Suppressor macrophage (primary cell): ENCODE results near the gene ATP6V1F.

ENCODE experiments used
- DNase-seq, 4 experiments: peaks; one replicate each; pipeline ENCODE4 v3.0.0-alpha.2; 2020 to 2022

The ATP6V1F gene

DNA sequence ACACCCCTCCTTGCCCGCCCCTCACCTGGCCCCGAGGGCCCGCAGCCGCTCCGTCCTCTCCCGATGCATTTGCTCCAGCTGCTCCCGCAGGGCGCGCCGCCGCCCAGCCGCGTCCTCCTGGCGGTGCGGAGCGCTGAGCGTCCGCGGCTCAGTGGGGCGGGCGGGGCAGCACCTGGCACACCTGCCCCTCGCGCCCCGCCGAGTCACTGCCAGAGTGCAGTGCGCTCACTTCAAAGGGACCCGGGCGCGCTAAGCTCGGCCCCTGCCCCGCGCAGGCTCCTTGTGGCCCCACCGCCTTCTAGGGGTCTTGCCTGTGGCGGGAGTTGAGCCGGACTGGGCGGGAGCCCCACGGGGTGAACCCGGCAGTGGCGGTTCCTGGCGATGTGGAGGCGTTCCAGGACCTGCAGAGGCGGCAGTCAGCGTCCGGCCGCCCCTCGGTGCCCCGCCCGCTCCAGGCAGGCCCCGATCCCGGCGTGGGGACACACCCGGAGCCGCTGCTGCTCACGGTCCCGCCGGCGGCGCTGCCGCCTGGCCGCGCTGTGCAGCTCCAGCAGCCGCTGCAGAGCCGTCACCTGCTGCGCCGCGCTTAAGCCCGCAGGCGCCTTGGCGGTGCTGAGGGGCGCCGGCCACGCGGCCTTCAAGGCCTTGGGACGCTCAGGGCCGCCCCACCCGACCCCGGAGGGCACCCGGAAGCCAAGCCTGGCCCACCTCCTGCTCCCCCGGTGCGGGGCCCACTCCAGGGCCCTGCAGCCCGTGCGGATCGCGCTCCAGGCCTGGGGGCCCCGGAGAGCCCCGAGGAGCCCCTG, 6.7 kb downstream of the ATP6V1F start:
- DNase-seq = peak; percentile 39 to 76 (median 60)

DNA sequence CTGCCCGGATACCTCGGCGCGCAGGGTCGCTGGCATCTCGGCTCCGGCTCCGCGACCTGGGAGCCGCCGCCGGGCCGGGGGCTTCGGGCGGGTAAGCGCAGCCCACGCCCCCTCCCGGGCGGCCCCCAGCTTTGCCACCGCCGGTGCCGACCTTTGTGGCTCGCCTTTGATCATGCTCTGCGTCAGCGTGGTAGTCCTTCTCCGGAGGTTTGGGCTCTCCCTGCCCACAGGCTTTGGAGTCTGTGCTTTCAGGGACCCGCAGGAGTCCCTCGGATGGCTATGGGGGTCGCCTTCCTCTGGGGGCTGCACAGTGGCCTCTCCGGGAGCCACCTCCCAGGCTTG, 7.3 kb downstream of the ATP6V1F start:
- no peak for DNase-seq

DNA sequence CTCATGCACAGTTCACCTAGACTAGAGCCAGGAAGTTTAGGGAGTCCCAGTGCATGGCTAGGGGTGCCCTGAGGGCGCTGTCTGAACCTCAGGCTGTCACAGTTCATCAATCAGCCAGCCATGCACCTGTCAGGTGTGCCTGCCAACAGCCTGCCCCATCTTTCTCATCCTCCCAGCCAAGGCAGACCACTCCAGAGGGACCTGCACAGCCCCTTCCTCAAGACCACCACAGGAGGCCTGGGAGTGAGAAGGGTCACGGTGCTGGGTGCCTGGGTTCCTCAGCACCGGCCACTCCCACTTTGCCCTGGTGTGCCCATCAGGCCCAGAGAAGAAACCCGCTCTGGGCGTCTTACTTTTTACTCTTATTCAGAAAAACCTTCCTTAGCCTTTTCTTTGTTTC, 8.4 kb downstream of the ATP6V1F start:
- no peak for DNase-seq

- DNase-seq = no peak
Measured at GRCh38 chr7:128872394-128872824, 9.8 kb downstream of the ATP6V1F start.

- no peak for DNase-seq
Measured at GRCh38 chr7:128873234-128873633, 10.6 kb downstream of the ATP6V1F start.

DNA sequence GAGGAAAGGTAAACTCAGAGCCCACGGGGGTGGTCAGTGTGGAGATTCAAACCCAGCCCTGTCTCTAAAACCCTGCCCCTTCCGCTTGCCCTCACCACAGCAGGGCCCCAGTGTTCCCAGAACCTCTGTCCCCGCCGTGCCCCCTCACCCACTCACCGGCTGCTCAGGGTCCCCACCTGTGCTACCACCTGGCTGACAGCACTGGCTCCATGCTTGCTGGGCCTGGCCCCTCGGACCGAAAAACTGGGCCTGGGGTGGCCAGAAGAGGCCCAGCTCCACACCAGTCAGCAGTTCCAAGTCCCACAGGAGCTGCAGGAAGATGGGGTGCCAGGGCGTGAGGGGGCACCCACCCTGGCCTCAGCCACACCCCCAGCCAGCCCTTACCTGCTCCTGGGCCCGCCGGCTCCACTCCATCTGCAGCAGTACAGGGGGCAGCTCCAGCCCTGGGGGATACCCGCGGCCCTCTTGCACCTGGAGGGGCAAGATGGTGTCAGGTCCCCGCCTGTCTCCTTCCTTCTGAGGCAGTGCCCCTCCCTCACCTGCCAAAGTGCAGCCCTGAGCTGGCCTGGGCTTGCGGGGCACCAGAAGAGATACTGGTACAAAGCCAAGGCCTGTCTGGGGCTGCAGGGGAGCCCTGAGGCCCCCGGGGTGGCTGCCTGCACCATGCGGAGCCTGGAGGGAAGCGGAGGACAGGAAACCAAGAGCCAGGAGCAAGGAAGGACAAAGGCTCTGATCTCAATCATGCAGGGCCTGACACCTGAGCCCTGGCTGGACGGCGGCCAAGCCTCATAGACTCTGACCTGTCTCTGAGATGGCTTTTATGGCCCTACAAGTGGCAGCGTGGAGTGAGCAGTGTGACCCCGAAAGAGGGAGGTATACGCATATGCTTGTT, 11.7 kb downstream of the ATP6V1F start:
- DNase-seq = no peak

DNA sequence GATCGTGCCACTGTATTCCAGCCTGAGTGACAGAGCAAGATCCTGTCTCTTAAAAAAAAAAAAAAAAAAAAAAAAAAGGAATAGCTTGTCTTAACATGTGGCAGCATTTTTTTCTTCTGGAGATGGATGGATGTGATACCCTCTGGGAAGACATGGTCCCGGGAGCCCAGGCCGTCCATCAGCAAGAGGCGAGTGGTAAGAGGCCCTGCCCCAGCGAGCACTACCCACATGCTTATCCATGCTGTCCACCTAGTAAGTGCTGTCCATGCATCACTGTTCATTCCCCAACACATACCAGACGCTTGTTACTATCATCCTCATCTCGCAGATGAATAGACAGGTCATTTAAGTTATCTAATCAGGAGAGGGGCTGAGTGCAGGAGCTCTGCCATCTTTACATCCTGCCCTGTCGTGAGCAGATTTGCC, 12.9 kb downstream of the ATP6V1F start:
- DNase-seq = no peak

DNA sequence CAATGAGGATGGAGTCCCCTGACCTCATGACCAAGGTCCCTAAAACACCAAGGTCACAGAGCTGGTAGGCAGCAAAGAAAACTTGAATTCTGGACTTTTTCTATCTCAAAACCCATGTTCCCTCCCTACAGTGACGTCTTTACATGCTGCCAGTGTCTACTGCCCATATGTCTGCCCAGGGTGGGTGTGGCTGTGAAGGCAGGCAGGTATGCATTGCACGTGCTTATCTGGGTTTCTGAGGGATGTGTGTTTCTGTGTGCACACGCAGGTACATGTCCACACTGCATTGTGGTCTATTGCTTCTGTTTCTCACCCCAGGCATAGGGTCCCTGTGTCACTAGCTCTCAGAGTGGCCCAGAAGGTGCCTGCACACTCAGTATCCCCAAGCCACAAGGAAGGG, 13.5 kb downstream of the ATP6V1F start:
- no peak for DNase-seq

DNA sequence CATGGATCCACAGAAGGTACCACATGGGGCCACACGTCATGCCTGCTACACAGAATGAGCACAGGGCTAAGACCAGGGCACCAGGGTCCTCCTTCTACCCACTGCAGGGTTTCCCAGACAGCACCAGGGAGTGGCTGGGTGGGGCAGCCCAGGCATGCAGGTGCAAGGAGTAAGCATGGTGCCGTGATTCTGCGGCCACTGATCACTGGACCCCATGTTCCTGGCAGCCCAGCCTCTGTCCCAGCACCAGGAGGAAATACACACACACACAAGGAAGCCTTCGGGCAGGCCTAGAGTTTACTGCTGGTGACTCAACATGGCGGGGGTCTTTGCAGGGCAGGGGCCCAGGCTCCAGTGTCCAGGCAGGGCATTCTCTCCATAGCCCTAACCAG, 13.9 kb downstream of the ATP6V1F start:
- DNase-seq = no peak

GRCh38 chr7:128876978-128877755, 14.5 kb downstream of the ATP6V1F start:
- no peak for DNase-seq

- DNase-seq = no peak
Measured at GRCh38 chr7:128877756-128878120, 15.1 kb downstream of the ATP6V1F start.

DNA sequence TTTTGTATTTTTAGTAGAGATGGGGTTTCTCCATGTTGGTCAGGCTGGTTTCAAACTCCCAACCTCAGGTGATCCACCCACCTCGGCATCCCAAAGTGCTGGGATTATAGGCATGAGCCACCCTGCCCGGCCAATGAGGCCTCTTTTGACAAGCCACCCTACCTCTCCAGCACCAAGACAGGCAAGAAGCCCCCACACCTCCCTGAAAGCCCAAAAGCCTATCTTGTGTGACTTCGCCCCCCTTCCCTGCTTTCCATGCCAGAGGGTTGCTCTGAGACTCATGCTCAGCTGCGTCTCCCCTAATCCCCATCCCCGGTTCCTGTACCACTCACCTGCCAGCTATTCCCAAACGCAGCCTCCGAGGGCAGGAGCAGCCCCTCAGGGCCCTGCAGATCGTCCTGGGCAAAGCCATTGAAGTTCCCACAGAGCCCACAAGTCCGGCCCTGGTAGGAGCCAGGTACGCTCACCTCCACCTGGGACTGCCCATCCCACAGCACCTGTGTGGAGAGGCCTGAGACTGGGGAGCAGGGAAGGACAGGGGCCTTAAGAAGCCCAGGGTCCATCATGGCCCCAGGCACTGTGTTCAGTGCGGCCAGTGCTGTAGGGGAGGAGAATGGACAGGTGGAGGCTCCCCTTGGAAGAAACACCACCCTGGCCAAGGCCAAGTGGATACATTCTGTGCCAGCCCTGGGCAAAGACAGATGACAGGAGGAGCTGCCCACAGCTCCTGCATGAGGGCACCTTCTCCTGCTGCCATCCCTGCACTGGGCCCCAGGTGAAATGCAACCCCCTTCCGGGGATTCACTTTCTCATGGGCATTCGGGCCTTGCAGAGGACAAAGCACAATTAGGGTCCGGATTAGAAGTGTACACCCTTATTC, 15.8 kb downstream of the ATP6V1F start:
- DNase-seq = no peak

DNA sequence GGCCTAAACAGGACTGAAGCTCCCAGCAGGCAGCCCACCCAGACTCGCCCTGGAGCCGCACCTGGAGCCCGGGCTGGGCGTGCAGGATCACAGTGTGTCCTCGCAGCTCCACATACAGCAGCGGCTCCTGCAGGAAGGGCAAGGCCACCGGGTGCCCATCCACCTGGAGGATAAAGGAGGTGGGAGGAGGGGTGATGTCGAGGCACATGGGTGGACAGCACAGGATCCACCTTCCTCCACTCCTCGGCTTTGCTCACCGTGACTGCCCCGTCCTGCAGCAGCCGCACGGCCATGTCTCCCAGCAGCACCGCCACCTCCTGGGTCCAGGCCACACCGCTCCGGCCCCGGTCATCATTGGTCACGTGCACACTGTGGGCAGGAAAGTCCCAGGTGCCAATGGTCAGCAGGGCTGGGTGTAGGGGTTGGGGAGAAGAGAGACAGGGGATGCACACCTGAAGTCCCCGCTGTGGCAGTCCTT, 16.8 kb downstream of the ATP6V1F start:
- DNase-seq = no peak

DNA sequence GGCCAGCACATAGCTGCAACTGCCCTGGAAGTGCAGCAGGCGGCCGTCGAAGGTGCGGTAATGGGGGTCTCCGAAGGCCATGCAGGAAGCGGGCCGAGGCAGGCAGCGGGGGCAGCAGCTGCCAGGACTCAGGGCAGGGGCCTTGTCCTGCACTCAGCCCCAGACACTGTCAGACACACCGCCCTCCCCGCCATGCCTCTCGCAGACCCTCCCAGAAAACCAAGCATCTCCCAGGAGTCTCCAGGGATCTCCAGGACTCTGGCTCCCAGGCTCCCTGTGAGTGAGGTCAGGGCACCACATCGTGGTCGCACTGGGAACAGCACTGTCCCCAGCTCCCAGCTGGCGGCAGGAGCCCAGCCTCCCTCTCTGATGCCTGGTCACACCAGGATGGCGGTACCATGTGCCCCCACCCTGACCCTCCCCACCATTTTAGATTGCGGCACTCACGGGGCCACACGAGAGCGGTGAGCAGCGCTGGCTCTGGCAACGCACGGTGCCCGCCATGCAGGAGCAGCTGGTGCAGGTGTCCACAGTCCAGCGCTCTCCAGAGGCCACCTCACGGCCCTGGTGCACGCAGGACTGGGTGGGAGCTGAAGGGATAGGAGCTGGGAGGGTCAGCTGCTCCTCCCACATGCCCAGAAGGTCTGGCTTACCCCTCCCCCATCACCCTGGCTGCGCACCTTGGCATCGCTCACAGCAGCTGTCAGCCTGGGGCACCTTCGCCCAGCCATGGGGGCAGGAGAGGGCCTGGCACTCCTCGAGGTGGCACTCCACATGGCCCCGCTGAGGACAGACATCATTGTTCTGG, 17.5 kb downstream of the ATP6V1F start:
- peak; percentile 52 to 72 (median 64) for DNase-seq

GRCh38 chr7:128880791-128881457, 18.3 kb downstream of the ATP6V1F start:
- DNase-seq = no peak

DNA sequence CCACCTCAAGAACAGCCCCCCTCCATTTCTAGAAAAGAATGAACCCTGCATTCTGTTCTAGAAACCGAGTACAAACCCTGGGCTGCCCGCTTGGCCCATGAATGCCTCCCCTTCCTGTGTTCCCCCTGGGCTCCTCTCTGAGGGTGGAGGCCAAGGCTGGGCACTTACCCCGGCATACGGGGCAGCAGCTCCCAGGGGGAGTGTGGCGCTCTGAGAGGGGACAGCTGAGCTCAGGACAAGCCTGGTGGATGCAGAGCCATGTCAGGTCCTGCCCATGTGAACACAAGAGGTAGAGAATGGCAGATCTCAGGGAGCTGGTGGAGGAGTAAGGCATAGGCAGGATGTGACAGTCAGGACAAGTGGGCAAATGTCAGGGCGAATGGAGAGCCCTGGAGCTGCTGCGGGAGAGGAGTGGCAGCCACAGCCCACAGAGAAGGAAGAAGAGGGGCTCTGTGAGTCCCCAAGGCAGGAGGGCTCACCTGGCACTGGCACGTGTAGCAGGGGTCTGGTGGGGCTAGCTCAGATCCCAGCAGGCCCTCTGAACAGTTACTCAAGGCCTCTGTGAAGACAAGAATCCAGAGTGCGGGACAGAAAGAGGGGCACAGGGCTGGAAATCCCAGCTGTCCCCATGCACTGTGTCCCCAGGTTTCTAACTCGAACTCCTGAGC, 18.9 kb downstream of the ATP6V1F start:
- DNase-seq = no peak

GRCh38 chr7:128882134-128882533, 19.5 kb downstream of the ATP6V1F start:
- DNase-seq = no peak

DNA sequence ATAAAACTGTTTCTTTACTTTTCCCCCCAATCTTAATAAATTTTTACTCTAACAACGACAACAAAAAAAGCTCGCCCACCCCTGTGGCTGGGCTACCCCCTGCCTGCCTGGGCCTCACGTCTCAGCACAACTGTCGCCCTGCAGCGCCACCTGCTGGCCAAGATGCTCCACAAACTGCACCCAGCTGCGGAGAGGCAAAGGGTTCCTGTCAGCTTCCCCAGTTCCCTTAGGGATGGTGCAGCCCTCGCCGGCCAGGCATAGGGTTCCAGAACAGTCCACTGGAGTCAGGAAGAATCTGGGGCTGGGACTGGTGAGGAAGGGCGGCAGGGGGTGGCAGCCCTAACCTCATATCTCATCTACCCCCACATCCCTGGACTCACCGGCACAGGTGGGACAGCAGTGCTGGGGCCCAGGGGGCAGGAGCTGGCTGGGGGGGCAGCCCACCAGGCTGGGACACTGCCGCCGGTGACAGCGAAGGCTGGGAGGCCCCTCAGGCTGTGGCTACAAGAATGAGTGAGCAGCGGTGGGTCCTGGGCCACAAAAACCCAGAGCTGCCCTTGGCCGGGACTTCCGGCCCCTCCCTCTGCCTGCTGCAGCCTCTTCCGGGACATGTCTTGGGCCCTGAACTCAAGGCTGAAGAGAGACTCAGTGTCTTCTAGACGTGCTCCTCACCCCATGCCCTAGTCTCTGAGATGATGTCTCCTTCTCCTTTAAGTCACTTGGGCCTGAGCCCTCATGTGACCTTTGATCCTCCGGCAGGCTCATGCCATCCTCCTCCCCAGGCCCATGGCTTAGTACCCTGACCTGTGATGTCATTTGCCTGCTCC, 21.2 kb downstream of the ATP6V1F start:
- DNase-seq = peak; percentile 87 to 95 (median 93)
